NCI-H1694 treated with DMSO at 0.1 percent for 48 hours (cell line): ENCODE data around the gene TLE2.
"Not testable (repeated sequence)": the region's sequence is repeated elsewhere in the genome, so short reads cannot be mapped to it uniquely, and the experiment has no call there.

ENCODE experiments used
- DNase-seq: peaks from one replicate; lab custom pipeline; 2025; lab: John Stamatoyannopoulos, UW

The TLE2 gene

GRCh38 chr19:2982983-2983350 is 46.1 kb downstream of the TLE2 start:
- DNase-seq = peak; percentile 87

GRCh38 chr19:2982561-2982960 is 46.5 kb downstream of the TLE2 start:
- no peak for DNase-seq

GRCh38 chr19:2981898-2982297 is 47.2 kb downstream of the TLE2 start:
- no peak for DNase-seq

GRCh38 chr19:2978772-2979171 is 50.3 kb downstream of the TLE2 start:
- no peak for DNase-seq

- no peak for DNase-seq
These were observed 50.8 kb downstream of the TLE2 start for GRCh38 chr19:2978166-2978767.

- no peak for DNase-seq
These were observed 51.3 kb downstream of the TLE2 start for GRCh38 chr19:2977746-2978138.

- DNase-seq = peak; percentile 86
These were observed 51.9 kb downstream of the TLE2 start, which contains the start of gene TLE6 for GRCh38 chr19:2977001-2977745. TSS of gene TLE6 (plus strand) at chr19:2977564. CDS start at chr19:2978234, 670 bp downstream.

GRCh38 chr19:2976609-2977000 is 52.5 kb downstream of the TLE2 start:
- no peak for DNase-seq

- DNase-seq = no peak
These were observed 54.6 kb downstream of the TLE2 start for GRCh38 chr19:2974342-2975041.

GRCh38 chr19:2973229-2973628 is 55.9 kb downstream of the TLE2 start:
- no peak for DNase-seq

GRCh38 chr19:2970201-2970835 is 58.8 kb downstream of the TLE2 start:
- no peak for DNase-seq

- DNase-seq = peak; percentile 64
These were observed 60.0 kb downstream of the TLE2 start for GRCh38 chr19:2969104-2969504.

- DNase-seq = no peak
These were observed 61.1 kb downstream of the TLE2 start for GRCh38 chr19:2967972-2968371.

- DNase-seq = no peak
These were observed 64.2 kb downstream of the TLE2 start for GRCh38 chr19:2964874-2965273.

- DNase-seq = not testable (repeated sequence)
These were observed 65.4 kb downstream of the TLE2 start for GRCh38 chr19:2963631-2964030.

- DNase-seq = no peak
These were observed 66.0 kb downstream of the TLE2 start for GRCh38 chr19:2963122-2963521.

GRCh38 chr19:2962018-2962670 is 66.9 kb downstream of the TLE2 start:
- peak; percentile 77 for DNase-seq

- DNase-seq = no peak
These were observed 69.0 kb downstream of the TLE2 start for GRCh38 chr19:2960120-2960519.

GRCh38 chr19:2957160-2957559 is 71.9 kb downstream of the TLE2 start:
- DNase-seq = no peak

GRCh38 chr19:2952953-2953481 is 76.1 kb downstream of the TLE2 start:
- no peak for DNase-seq

- peak; percentile 98 for DNase-seq
These were observed 78.6 kb downstream of the TLE2 start for GRCh38 chr19:2950286-2951124.
